ENCODE measurements around the gene PSMD1.
"Not testable (repeated sequence)": the region's sequence is repeated elsewhere in the genome, so short reads cannot be mapped to it uniquely, and the experiment has no call there.

PSMD1 gene

DNA sequence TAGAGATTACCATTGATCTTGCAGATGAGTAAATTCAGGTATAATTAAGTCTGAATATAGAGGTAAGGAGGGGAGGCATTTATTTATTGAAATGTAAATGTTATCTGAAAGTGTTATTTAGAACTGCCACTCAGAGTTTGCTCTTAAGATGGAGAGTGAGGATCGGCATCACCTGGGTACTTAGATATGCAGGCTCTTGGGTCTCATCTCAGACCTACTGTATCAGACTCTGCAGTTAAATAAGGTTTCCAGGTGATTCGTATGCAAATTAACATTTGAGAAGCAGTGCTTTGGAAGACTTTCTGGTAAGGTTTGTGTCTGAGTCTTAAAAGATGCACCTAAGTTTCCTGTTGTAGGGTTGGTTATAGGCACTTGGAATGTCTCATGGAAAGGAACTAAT lies 59.0 kb downstream of the PSMD1 start:
- DNase-seq (ENCODE audit: low read depth) = no peak

GRCh38 chr2:231117148-231117547 lies 60.5 kb downstream of the PSMD1 start:
- no peak for DNase-seq (ENCODE audit: low read depth)

DNA sequence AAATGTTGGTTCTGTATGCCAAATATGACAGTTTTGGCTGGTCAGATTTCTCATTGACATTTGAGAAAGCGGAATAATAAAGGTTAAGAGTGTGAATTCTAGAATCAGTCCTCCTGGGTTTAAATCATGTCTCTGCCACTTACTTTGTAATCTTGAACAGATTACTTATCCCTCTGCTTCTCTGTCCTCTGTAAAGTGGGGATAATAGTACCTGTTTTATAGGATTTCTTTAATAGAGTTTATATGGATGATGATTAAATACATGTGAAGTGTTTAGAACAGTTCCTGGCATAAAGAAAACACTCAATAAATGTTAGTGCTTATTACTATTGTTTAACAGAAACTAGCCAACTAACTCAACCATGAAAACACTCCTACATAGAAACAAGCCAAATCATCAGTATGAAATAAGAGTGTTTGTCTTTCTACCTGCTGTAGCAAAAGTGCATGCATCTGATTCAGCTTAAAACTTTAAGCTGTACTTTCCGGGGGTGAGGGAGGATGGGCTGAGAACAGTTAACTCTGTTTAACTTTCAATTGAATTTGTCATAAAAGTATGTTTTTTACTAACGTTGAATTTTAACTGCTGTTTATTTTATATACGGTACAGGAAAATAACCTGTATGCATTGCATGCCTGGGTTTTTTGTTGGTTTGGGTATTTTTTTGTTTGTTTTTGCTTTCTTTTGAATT lies 61.4 kb downstream of the PSMD1 start:
- DNase-seq (ENCODE audit: low read depth) = no peak

- no peak for DNase-seq (ENCODE audit: low read depth)
Observed at GRCh38 chr2:231118614-231118942, 61.9 kb downstream of the PSMD1 start.

- no peak for DNase-seq (ENCODE audit: low read depth)
Observed at GRCh38 chr2:231123362-231123898, 66.8 kb downstream of the PSMD1 start.

- DNase-seq (ENCODE audit: low read depth) = no peak
Observed at GRCh38 chr2:231124838-231125568, 68.3 kb downstream of the PSMD1 start, which contains the start of gene HTR2B. Gene HTR2B, minus strand, starts transcription at chr2:231125042. Its CDS starts 1,278 bp downstream, at chr2:231123764.

DNA sequence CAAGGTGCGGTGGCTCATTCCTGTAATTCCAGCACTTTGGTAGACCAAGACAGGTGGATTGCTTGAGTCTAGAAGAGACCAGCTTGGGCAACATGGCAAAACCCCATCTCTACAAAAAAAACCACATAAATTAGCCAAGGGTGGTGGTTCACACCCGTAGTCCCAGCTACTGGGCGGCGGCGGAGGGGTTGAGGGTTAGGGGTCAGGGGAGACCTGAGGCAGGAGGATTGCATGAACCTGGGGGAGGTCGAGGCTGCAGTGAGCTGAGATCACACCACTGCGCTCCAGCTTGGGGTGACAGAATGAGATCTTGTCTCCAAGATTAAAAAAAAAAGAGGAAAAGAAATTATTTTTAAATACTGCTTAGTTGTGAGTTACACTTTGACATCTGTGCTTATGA lies 69.5 kb downstream of the PSMD1 start:
- DNase-seq (ENCODE audit: low read depth) = no peak

- no peak for DNase-seq (ENCODE audit: low read depth)
Observed at GRCh38 chr2:231127480-231127879, 70.8 kb downstream of the PSMD1 start.

DNA sequence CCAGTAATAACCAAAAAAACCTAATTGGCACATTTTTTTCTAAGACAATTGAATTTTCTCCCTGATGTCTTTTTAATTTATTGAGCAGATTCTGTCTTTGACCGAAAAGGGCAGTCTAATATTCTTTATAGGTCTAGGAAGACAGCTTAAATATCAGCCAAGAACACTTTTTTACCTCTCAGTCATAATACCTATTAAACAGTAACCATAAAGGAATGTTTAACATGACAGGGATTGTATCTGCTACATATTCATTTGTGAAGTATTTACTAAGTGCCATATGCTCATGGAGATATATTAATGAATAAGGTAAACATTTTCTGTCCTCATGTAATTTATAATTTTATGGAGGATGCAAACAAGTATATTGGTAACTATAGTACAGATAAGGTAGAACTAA lies 71.3 kb downstream of the PSMD1 start:
- no peak for DNase-seq (ENCODE audit: low read depth)

- DNase-seq (ENCODE audit: low read depth) = no peak
Observed at GRCh38 chr2:231128541-231128940, 71.9 kb downstream of the PSMD1 start.

DNA sequence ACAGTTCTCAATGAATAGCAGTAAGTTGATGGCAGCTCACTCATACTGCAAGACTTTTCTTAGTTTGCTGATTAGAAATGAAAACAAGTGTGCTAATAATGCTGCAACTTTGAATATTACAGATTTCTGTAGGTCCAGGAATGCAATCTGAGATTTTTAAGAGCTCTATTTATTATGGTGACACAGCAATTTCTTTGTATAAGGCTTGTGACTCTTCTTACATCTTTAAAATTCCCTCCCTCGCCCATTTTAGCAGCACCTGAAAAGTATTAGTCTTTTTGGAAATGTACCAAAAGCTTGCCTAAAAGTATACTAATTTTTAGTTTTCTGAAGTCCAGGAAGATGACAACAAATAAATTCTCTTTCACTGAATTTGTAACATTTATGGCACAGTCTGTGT lies 72.5 kb downstream of the PSMD1 start:
- DNase-seq (ENCODE audit: low read depth) = no peak

- DNase-seq (ENCODE audit: low read depth) = no peak
Observed at GRCh38 chr2:231130336-231131056, 73.8 kb downstream of the PSMD1 start.

- no peak for DNase-seq (ENCODE audit: low read depth)
Observed at GRCh38 chr2:231132129-231132528, 75.5 kb downstream of the PSMD1 start.

- DNase-seq (ENCODE audit: low read depth) = no peak
Observed at GRCh38 chr2:231133365-231134099, 76.9 kb downstream of the PSMD1 start.

DNA sequence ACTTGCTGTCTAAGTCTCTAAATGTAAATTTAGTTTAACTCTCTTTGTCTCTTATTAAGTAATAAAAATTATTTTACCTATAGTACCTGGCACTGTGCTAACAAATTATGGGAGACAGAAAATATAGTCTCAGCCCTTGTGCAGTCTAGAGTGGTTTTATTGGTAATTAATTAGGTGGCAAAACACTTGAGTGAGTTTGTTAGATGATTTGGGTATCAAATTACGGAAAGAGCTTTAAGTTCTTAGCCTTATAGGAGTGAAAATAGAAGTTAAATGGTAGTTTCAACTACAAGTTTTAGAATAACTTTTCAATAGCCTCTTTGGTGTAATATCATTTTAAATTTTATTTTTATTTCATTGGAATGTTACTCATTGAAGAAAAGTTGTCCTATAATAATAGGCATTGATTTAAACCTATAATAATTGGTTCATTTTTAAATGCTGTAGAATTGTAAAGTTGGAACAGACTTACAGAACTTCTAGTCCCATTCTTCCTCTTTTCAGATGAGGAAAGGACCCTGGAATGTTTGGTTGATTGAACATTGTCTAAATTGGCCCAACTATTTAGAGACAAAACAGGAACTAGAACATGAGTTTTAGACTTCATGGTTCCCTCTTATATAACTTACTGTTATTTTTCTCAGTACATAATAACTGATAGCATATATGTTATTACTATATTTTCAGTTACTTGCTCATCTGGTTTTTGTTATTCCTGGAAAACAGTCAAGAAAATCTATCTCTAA lies 78.4 kb downstream of the PSMD1 start:
- no peak for DNase-seq (ENCODE audit: low read depth)

GRCh38 chr2:231138699-231139098 lies 82.0 kb downstream of the PSMD1 start:
- DNase-seq (ENCODE audit: low read depth) = no peak

DNA sequence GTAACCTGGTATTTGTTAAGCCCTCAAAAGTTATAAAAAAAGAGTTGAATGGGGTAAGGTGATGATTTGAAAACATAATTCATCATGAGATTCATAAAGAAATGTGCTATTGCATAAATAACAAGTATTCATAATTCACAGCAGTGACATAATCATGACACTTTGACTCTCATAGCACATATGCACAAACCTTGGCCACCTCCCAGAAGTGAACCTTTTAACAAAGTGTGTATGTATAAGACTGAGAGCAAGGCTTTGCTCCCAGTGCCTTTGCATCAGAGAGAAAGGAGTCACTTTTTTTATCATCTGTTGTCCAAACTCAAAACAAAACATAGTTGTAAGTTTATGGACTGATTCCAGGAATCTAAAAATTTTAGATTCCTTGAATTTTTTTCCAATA lies 83.1 kb downstream of the PSMD1 start:
- DNase-seq (ENCODE audit: low read depth) = no peak

DNA sequence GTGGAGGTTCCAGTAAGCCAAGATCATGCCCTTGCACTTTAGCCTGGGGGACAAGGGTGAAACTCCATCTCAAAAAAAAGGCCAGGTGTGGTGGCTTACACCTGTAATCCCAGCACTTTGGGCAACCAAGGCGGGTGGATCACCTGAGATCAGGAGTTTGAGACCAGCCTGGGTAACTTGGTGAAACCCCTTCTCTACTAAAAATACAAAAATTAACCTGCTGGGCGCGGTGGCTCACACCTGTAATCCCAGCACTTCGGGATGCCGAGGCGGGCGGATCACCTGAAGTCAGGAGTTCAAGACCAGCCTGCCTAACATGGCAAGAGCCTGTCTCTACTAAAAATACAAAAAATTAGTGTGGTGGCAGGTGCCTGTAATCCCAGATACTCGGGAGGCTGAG lies 84.1 kb downstream of the PSMD1 start:
- DNase-seq (ENCODE audit: low read depth) = not testable (repeated sequence)

DNA sequence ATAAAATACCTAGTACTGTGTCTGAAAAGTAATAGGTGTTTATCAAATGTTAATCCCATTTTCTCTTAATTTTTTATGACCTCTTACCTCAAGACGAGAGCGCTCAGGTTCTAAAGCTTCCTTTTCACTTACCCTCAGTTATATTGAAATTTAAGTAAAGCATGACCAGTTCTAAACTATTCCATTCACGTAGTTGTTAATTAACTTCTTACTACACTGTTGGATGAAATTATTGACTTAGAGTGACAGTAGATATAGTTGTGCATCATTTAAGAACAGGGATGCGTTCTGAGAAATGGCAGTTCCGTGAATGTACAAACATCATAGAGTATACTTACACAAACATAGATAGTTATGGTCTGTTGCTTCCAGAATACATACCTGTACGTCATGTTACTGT lies 88.2 kb downstream of the PSMD1 start:
- no peak for DNase-seq (ENCODE audit: low read depth)

- DNase-seq (ENCODE audit: low read depth) = no peak
Observed at GRCh38 chr2:231146665-231147064, 90.0 kb downstream of the PSMD1 start.

DNA sequence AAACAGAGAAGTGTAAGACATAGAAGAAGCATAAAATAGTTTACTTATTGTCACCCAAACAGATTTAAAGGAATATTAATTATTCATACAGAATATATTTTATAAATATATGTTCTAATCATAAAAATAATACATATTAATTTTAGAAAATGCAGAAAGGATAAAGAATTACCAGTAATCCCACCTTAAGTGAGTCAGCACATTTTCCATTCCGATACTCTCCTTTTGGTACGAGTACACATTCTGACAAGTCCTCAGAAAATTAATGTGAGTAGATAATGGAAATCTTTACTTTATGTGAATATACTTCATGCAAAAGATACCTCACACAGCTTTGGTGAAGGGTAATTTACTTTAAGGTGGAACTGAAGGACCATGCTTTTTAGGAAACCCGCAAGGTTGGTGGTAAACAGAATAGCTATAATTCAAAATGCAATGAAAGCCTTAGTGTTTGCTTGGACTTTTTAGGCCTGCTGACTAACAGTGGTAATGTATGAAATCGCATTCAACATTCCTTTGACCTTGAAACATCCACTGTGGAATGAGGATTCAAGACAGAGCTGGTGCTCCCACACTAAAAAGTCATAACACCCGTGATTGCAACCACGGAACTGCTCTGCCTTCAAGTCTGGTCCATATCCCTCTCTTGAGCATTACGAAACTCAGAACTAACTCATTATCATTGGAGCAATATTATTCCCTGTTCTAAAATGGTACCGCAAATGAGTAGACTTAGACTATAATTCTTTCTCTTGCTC lies 96.3 kb downstream of the PSMD1 start:
- no peak for DNase-seq (ENCODE audit: low read depth)

All from activated T-cell treated with anti-CD3 and anti-CD28 coated beads for 48 hours (primary cell).